A549 (cell line): ENCODE results near the gene FKBP7. TPM values are rescaled to one million over a fixed set of nuclear protein-coding genes. Genes with fewer than 3 reads are reported as not detected.

Source experiments
- ATAC-seq, 2 experiments: fragments of 200-7000 bp in 1 of 2; fragments of >200 bp in 1 of 2; cut with Nextera tagmentation in 1 of 2; cut with Tn5 transposase in 1 of 2; 3 replicates each; pipeline versions ENCODE4 v1.8.0 to v1.9.1; 2018 to 2020; ENCODE audit warnings: mild to moderate bottlenecking in 1 of 2, moderate library complexity in 1 of 2
- CTCF ChIA-PET: fragments of 300-600 bp; sonication (Branson Sonifier 250); formaldehyde crosslinking; extraction: SDS; loops from one replicate; lab custom pipeline; 2021; ENCODE audit warnings: antibody characterized with exemption, inconsistent platforms; lab: Yijun Ruan, JAX
- POLR2A ChIA-PET: fragments of 350-600 bp; formaldehyde crosslinking; extraction: SDS; loops from one replicate; lab custom pipeline; 2021; ENCODE audit warnings: antibody characterized with exemption, inconsistent platforms; lab: Yijun Ruan, JAX
- DNase-seq, 2 experiments: peaks; one replicate each; pipeline versions ENCODE4 v3.0.0 to v3.0.0-alpha.2; 2011 to 2016; ENCODE audit warnings: low read depth in 1 of 2, low spot score in 1 of 2
- FAIRE-seq: peaks from 2 replicates; lab custom pipeline; 2011; peaks lifted over from hg19 to GRCh38; lab: Jason Lieb, UNC
- H3K27ac ChIP-seq, 2 experiments: fragments of >200 bp; sonication (Bioruptor Twin); formaldehyde crosslinking; 3 replicates each; pipeline ENCODE4 v1.5.1; 2016 to 2017
- H3K4me1 ChIP-seq: fragments of >200 bp; sonication (Bioruptor Twin); formaldehyde crosslinking; 3 replicates; pipeline ENCODE4 v1.6.1; 2016
- H3K4me2 ChIP-seq: fragments of >200 bp; sonication (Bioruptor Twin); formaldehyde crosslinking; 3 replicates; pipeline ENCODE4 v1.6.1; 2016
- H3K4me3 ChIP-seq: fragments of >200 bp; sonication (Bioruptor Twin); formaldehyde crosslinking; 3 replicates; pipeline ENCODE4 v1.5.1; 2016
- H3K9me3 ChIP-seq: fragments of >200 bp; sonication (Bioruptor Twin); formaldehyde crosslinking; 3 replicates; pipeline ENCODE4 v1.6.1; 2016
- CBX2 ChIP-seq: fragments of 200-600 bp; sonication (generic); IDR thresholded peaks from 2 replicates; pipeline ENCODE4 v1.6.1; 2016; ENCODE audit warnings: low read depth, mild to moderate bottlenecking, borderline replicate concordance
- CBX8 ChIP-seq: fragments of 200-600 bp; sonication (generic); IDR thresholded peaks from 2 replicates; pipeline ENCODE4 v1.6.1; 2016
- EHF ChIP-seq: fragments of 250-450 bp; sonication (Bioruptor Pico); IDR thresholded peaks from 2 replicates; pipeline ENCODE4 v1.5.0; 2020; ENCODE audit warnings: mild to moderate bottlenecking
- EHMT2 ChIP-seq: fragments of 200-600 bp; sonication (generic); IDR thresholded peaks from 2 replicates; pipeline ENCODE4 v1.6.1; 2016; ENCODE audit warnings: antibody characterized with exemption, low read depth, mild to moderate bottlenecking, moderate library complexity
- EP300 ChIP-seq, 2 experiments: fragments of >200 bp; sonication (Bioruptor Twin); formaldehyde crosslinking; IDR thresholded peaks; 2 replicates in 1 of 2; 3 replicates in 1 of 2; pipeline ENCODE4 v1.6.1; 2016 to 2017
- FOXS1 ChIP-seq: fragments of 250-450 bp; sonication (Bioruptor Pico); IDR thresholded peaks from 2 replicates; pipeline ENCODE4 v1.5.0; 2020; ENCODE audit warnings: mild to moderate bottlenecking, moderate library complexity
- GATA3 ChIP-seq: IDR thresholded peaks from 2 replicates; pipeline ENCODE4 v1.6.1; 2012; ENCODE audit warnings: borderline replicate concordance
- HDAC2 ChIP-seq: fragments of 200-600 bp; sonication (generic); IDR thresholded peaks from 2 replicates; pipeline ENCODE4 v1.6.1; 2016
- HOXA7 ChIP-seq: fragments of 250-450 bp; sonication (Bioruptor Pico); IDR thresholded peaks from 2 replicates; pipeline ENCODE4 v1.5.0; 2020; ENCODE audit warnings: mild to moderate bottlenecking, moderate library complexity
- HOXB5 ChIP-seq: fragments of 250-450 bp; sonication (Bioruptor Pico); IDR thresholded peaks from 2 replicates; pipeline ENCODE4 v1.5.0; 2020; ENCODE audit warnings: mild to moderate bottlenecking, moderate library complexity
- JUN ChIP-seq, 2 experiments: fragments of >200 bp; sonication (Bioruptor Twin); formaldehyde crosslinking; IDR thresholded peaks; 2 replicates in 1 of 2; 3 replicates in 1 of 2; pipeline ENCODE4 v1.6.1; 2016 to 2017
- MAFK ChIP-seq: fragments of 450-650 bp; IDR thresholded peaks from 2 replicates; pipeline ENCODE4 v1.6.1; 2014; ENCODE audit not compliant: partially characterized antibody
- MAZ ChIP-seq: fragments of 150-350 bp; IDR thresholded peaks from 2 replicates; pipeline ENCODE4 v1.6.1; 2014; ENCODE audit warnings: antibody characterized with exemption, low read depth, low read length, borderline replicate concordance
- NFE2L2 ChIP-seq: fragments of 150-350 bp; conservative IDR thresholded peaks from 2 replicates; pipeline ENCODE4 v1.6.1; 2014; ENCODE audit warnings: low read length
- PHF8 ChIP-seq: fragments of 200-600 bp; sonication (generic); IDR thresholded peaks from 2 replicates; pipeline ENCODE4 v1.6.1; 2016; ENCODE audit warnings: low read depth, mild to moderate bottlenecking, antibody characterized with exemption, moderate library complexity, borderline replicate concordance
- POLR2A ChIP-seq: IDR thresholded peaks from 2 replicates; pipeline ENCODE4 v1.6.1; 2012; ENCODE audit warnings: mild to moderate bottlenecking, low read length
- RAD21 ChIP-seq, 2 experiments: fragments of >200 bp in 1 of 2; sonication (Bioruptor Twin) in 1 of 2; formaldehyde crosslinking in 1 of 2; IDR thresholded peaks in 1 of 2; conservative IDR thresholded peaks in 1 of 2; 2 replicates in 1 of 2; 3 replicates in 1 of 2; pipeline ENCODE4 v1.6.1; 2012 to 2018; ENCODE audit warnings: inconsistent platforms in 1 of 2
- RARB ChIP-seq: fragments of 250-450 bp; sonication (Bioruptor Pico); IDR thresholded peaks from 2 replicates; pipeline ENCODE4 v1.8.0; 2021; ENCODE audit warnings: mild to moderate bottlenecking, moderate library complexity
- RCOR1 ChIP-seq: fragments of 150-350 bp; IDR thresholded peaks from 2 replicates; pipeline ENCODE4 v1.6.1; 2014; ENCODE audit warnings: antibody characterized with exemption, low read length, low read depth
- SMC3 ChIP-seq: fragments of >200 bp; sonication (Bioruptor Twin); formaldehyde crosslinking; IDR thresholded peaks from 3 replicates; pipeline ENCODE4 v1.6.1; 2018; ENCODE audit warnings: inconsistent platforms
- TFCP2L1 ChIP-seq: fragments of 250-450 bp; sonication (Bioruptor Pico); IDR thresholded peaks from 2 replicates; pipeline ENCODE4 v1.5.0; 2021; ENCODE audit warnings: mild to moderate bottlenecking
- ZNF302 ChIP-seq: fragments of 250-450 bp; sonication (Bioruptor Pico); IDR thresholded peaks from 2 replicates; pipeline ENCODE4 v1.9.0; 2021; ENCODE audit warnings: inconsistent platforms, mild to moderate bottlenecking, moderate library complexity
- WGBS: methylation state at CpG from one replicate; pipeline ENCODE4 v1.1.6; 2017; ENCODE audit errors: missing lambda C conversion rate; 5-methylcytosine and 5-hydroxymethylcytosine counted together
- polyA plus RNA-seq, 4 experiments: library from polyadenylated mRNA; depleted of rRNA in 3 of 4; stranded (reverse); fragments of >200 nt; fragmentation: RNase III in 1 of 4; extraction: RNeasy Plus Mini Kit Qiagen cat#74134 plus additional on column Dnase treatment in 1 of 4; gene quantifications; 2 replicates in 3 of 4; 3 replicates in 1 of 4; pipeline ENCODE4 v1.2.3, GENCODE V29; 2011 to 2017
- TF ChIP-seq, protein P1 (sequence below): IDR thresholded peaks from 2 replicates; pipeline ENCODE4 v1.6.1; 2012
- TF ChIP-seq, protein P2 (sequence below): fragments of 250-450 bp; sonication (Bioruptor Pico); IDR thresholded peaks from 2 replicates; pipeline ENCODE4 v1.5.0; 2020; ENCODE audit warnings: low read depth, mild to moderate bottlenecking, moderate library complexity
- TF ChIP-seq, protein P3 (sequence below): fragments of >200 bp; sonication (Bioruptor Twin); formaldehyde crosslinking; IDR thresholded peaks from 3 replicates; pipeline ENCODE4 v1.5.1; 2016

The FKBP7 gene
- polyA plus RNA-seq, 2 of the 4 experiments (the other 2 are of a cell fraction), result 15.2 to 23.7 TPM

DNA sequence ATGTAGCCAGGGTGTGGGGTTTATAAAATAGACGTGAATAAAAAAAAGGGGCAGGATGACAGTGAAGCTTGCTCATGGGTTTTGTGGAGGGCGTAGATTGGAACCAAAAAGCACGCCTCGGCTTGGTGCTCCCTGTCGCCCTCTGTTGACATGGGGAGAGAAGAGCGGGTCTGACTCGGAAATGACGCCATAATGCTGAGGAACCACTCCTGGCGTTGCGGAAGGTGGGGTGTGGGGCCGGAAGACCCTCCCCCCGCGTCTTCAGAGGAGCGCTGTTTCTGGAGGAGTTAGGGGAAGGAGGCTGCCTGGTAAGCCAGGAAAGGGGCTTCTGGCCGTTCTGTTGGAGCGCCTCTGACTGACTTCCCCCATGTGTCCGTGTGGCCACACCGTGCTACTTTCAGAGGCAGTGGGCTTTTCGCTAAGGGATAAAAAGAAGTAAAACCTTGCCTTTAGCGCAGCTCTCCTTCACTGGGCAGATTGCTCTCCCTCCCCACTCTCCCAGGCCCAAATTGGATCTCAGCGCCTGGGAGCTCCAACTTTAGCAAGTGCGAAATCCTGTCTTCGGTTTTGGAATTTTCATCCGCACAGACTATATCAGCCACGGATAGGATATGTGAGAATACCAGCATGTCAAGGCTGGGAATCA is 44.7 kb upstream of the FKBP7 start (continued):
- TF ChIP-seq MAFK, result peak; percentile 39
- TF ChIP-seq EHMT2, result no peak
- TF ChIP-seq, protein P1, sequence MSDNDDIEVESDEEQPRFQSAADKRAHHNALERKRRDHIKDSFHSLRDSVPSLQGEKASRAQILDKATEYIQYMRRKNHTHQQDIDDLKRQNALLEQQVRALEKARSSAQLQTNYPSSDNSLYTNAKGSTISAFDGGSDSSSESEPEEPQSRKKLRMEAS, result peak; percentile 77
- TF ChIP-seq JUN (IDR thresholded peaks at IDR 0.05), result peak in 1 of 2 experiments; percentile 49; a peak in 2 of 5 replicates
- TF ChIP-seq CBX8, result no peak
- no peak for TF ChIP-seq CBX2
- peak; percentile 41 for TF ChIP-seq SMC3
- TF ChIP-seq FOXS1, result no peak
- TF ChIP-seq RAD21 (conservative IDR thresholded peaks at IDR 0.05 in 1 of 2, IDR thresholded peaks at IDR 0.05 in 1 of 2), result peak; percentile 30 to 35; a peak in 2 of 5 replicates
- TF ChIP-seq, protein P2, sequence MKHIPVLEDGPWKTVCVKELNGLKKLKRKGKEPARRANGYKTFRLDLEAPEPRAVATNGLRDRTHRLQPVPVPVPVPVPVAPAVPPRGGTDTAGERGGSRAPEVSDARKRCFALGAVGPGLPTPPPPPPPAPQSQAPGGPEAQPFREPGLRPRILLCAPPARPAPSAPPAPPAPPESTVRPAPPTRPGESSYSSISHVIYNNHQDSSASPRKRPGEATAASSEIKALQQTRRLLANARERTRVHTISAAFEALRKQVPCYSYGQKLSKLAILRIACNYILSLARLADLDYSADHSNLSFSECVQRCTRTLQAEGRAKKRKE (CRISPR knock-in tag), result no peak

DNA sequence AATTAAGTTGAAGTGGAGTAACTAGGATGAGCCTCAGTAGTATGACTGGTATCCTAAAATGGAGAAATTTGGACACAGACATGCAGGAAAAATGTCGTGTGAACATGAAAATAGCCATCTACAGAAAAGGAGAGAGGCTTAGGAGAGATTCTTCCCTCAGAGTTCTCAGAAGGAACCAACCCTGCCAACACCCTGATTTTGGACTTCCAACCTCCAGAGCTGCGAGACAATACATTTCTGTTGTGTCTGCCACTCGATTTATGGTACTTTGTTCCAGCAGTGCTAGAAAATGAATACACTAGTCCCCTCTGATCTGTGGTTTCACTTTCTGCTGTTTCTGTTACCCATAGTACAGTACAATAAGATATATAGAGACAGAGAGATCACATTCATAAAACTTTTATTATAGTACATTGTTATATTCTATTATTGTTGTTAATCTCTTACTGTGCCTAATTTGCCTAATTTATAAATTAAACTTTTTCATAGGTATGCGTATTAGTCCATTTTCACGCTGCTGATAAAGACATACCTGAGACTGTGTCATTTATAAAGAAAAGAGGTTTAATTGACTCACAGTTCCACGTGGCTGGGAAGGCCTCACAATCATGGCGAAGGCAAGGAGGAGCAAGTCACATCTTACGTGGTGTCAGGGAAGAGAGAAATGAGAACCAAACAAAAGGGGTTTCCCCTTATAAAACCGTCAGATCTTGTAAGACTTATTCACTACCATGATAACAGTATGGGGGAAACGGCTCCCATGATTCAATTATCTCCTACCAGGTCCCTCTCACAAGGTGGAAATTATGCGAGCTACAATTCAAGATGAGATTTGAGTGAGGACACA is 43.1 kb upstream of the FKBP7 start:
- H3K4me3 ChIP-seq, result no peak overlapping the region
- ChIA-PET POLR2A (no interaction called here), CTCF (interaction anchor here (1.6 to 2.5 kb wide), 3 partner anchors 9 to 70 kb away, joined by 5 to 8 read pairs (median 6); partner anchors contain the start of genes PJVK, PLEKHA3 and PRKRA)
- ATAC-seq, result no peak
- no peak for TF ChIP-seq HDAC2
- no peak for TF ChIP-seq MAZ
- TF ChIP-seq, protein P3, sequence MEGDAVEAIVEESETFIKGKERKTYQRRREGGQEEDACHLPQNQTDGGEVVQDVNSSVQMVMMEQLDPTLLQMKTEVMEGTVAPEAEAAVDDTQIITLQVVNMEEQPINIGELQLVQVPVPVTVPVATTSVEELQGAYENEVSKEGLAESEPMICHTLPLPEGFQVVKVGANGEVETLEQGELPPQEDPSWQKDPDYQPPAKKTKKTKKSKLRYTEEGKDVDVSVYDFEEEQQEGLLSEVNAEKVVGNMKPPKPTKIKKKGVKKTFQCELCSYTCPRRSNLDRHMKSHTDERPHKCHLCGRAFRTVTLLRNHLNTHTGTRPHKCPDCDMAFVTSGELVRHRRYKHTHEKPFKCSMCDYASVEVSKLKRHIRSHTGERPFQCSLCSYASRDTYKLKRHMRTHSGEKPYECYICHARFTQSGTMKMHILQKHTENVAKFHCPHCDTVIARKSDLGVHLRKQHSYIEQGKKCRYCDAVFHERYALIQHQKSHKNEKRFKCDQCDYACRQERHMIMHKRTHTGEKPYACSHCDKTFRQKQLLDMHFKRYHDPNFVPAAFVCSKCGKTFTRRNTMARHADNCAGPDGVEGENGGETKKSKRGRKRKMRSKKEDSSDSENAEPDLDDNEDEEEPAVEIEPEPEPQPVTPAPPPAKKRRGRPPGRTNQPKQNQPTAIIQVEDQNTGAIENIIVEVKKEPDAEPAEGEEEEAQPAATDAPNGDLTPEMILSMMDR, result no peak
- no peak for TF ChIP-seq TFCP2L1 (CRISPR knock-in tag)
- no peak for TF ChIP-seq ZNF302 (CRISPR knock-in tag)
- no peak for TF ChIP-seq EP300 (IDR thresholded peaks at IDR 0.05)
- TF ChIP-seq, all 56 proteins: peak for 0
- DNase-seq (no peak), FAIRE-seq (no peak)
- H3K9me3 ChIP-seq, result no peaks in the 10 kb centered on the region
- no peaks in the 10 kb centered on the region for H3K4me1 ChIP-seq
- no peak overlapping the region for H3K4me2 ChIP-seq
- 87% methylated on average over 11 of the region's 11 CpGs for WGBS
- no peak overlapping the region for H3K27ac ChIP-seq

DNA sequence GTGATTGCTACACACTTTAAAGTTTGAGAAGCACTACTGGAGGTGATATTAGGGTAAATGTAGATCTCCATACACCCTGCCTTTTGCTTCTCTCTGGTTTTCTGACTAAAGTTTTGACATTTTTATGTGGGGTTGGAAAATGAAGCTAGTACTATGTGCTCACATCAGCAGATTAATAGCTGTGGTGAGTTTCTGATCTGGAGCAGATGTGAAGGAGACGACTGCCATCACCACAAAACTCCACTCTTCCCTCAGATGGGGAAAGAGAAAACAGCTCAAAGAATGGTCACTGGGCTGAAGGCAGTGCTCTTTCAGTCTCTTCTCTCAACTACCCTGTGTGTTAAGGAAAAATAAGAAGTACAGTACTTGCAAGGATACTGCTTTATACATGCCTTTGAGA is 39.1 kb upstream of the FKBP7 start:
- H3K4me2 ChIP-seq, result no peak overlapping the region
- H3K27ac ChIP-seq, result no peak overlapping the region
- POLR2A ChIA-PET, result no interaction called here
- no peaks in the 10 kb centered on the region for H3K4me1 ChIP-seq
- WGBS, result 94% methylated on average over 1 of the region's 1 CpG
- no peak for ATAC-seq
- CTCF ChIA-PET, result no interaction called here
- H3K4me3 ChIP-seq, result no peak overlapping the region
- no peaks in the 10 kb centered on the region for H3K9me3 ChIP-seq
- TF ChIP-seq RCOR1, result no peak
- no peak for TF ChIP-seq JUN (IDR thresholded peaks at IDR 0.05)
- TF ChIP-seq CBX2, result no peak
- TF ChIP-seq HOXA7 (CRISPR knock-in tag), result no peak
- TF ChIP-seq PHF8, result no peak
- no peak for TF ChIP-seq POLR2A
- no peak for TF ChIP-seq HOXB5 (CRISPR knock-in tag)
- TF ChIP-seq NFE2L2, result no peak
- TF ChIP-seq GATA3, result no peak
- no peak for TF ChIP-seq EHF (CRISPR knock-in tag)
- no peak for TF ChIP-seq RARB (CRISPR knock-in tag)
- no peak for TF ChIP-seq EP300 (IDR thresholded peaks at IDR 0.05)
- DNase-seq, result no peak
- no peak for FAIRE-seq
